Esophagus muscularis mucosa (tissue), 4 donors: ENCODE results near the gene PTGR1. TPM values are rescaled to one million over a fixed set of nuclear protein-coding genes. Genes with fewer than 3 reads are reported as not detected.

Experiments
- DNase-seq: peaks from one replicate; pipeline ENCODE4 v3.0.0-alpha.2; 2017; ENCODE audit errors: extremely low spot score
- H3K27ac ChIP-seq, 4 donors: fragments of 200-600 bp; sonication (generic); replicated peaks in 1 of 4; 1 replicate in 3 of 4; 2 replicates in 1 of 4; pipeline ENCODE4 v1.5.1; 2016 to 2019; ENCODE audit warnings: mild to moderate bottlenecking in 1 of 4
- H3K27me3 ChIP-seq, 4 donors: fragments of 200-600 bp; sonication (generic); one replicate each; pipeline versions ENCODE4 v1.5.1 to v1.6.0; 2016 to 2019
- H3K36me3 ChIP-seq, 4 donors: fragments of 200-600 bp; sonication (generic); one replicate each; pipeline ENCODE4 v1.5.1; 2016 to 2019
- H3K4me1 ChIP-seq, 4 donors: fragments of 200-600 bp; sonication (generic); one replicate each; pipeline ENCODE4 v1.5.1; 2016 to 2019
- H3K4me3 ChIP-seq, 4 donors: fragments of 200-600 bp; sonication (generic); 1 replicate in 2 of 4; 2 replicates in 2 of 4; pipeline ENCODE4 v1.5.1; 2016 to 2019; ENCODE audit warnings: mild to moderate bottlenecking in 4 of 4, moderate library complexity in 1 of 4
- H3K9me3 ChIP-seq, 4 donors: fragments of 200-600 bp; sonication (generic); 1 replicate in 3 of 4; 2 replicates in 1 of 4; pipeline ENCODE4 v1.5.1; 2016 to 2019
- CTCF ChIP-seq, 3 experiments: fragments of 200-600 bp in 2 of 3; fragments of 450-650 bp in 1 of 3; sonication (generic) in 2 of 3; IDR thresholded peaks; one replicate each; pipeline ENCODE4 v1.5.1; 2017 to 2019; ENCODE audit warnings: antibody characterized with exemption in 3 of 3, mild to moderate bottlenecking in 2 of 3, moderate library complexity in 1 of 3
- EP300 ChIP-seq: sonication (generic); formaldehyde crosslinking; IDR thresholded peaks from one replicate; pipeline ENCODE4 v1.6.1; 2017; ENCODE audit warnings: antibody characterized with exemption
- POLR2A ChIP-seq: fragments of 450-650 bp; IDR thresholded peaks from one replicate; pipeline ENCODE4 v1.6.1; 2017; ENCODE audit warnings: antibody characterized with exemption, moderate library complexity, mild to moderate bottlenecking, low read depth
- POLR2AphosphoS5 ChIP-seq, 2 donors: sonication (generic); formaldehyde crosslinking; IDR thresholded peaks; one replicate each; pipeline ENCODE4 v1.6.1; 2017; ENCODE audit warnings: antibody characterized with exemption in 2 of 2
- WGBS: methylation state at CpG from one replicate; pipeline ENCODE4 v1.1.5; 2018; 5-methylcytosine and 5-hydroxymethylcytosine counted together
- intact Hi-C: fragments of 100-400 bp; cut with DNase I; formaldehyde crosslinking; loops from one replicate; pipeline ENCODE4 v1.15.1; 2023
- total RNA-seq, 4 donors: library from RNA; depleted of rRNA; stranded (reverse); fragments of >200 nt; gene quantifications; one replicate each; pipeline versions ENCODE4 v1.1.0 to v1.2.1, GENCODE V29; 2016

Gene PTGR1
- total RNA-seq, 4 donors from 2014 or later: 18.5 to 43.5 (median 35.9) TPM

GRCh38 chr9:111644195-111644772 is 44.8 kb upstream of the PTGR1 start:
- TF ChIP-seq CTCF (IDR thresholded peaks at IDR 0.05) (no peak), POLR2A (no peak), EP300 (no peak), POLR2AphosphoS5 (IDR thresholded peaks at IDR 0.05) (no peak)
- no peak overlapping the region for H3K4me3 ChIP-seq
- no peak overlapping the region for H3K27ac ChIP-seq
- H3K36me3 ChIP-seq: peaks cover 0 to 25% (median 18%) of the 10 kb centered on the region in 4 donors
- H3K4me1 ChIP-seq: peaks cover 0 to 8% (median 0%) of the 10 kb centered on the region in 4 donors
- intact Hi-C loops: no loop called here
- H3K9me3 ChIP-seq: no peaks in the 10 kb centered on the region
- DNase-seq: no peak
- no peaks in the 10 kb centered on the region for H3K27me3 ChIP-seq
- 89% methylated on average over 8 of the region's 8 CpGs for WGBS

- Histone ChIP-seq H3K36me3 (no peaks in the 10 kb centered on the region), H3K27ac (no peak overlapping the region), H3K9me3 (no peaks in the 10 kb centered on the region), H3K4me3 (no peak overlapping the region), H3K27me3 (no peaks in the 10 kb centered on the region), H3K4me1 (peaks cover 2 to 32% (median 21%) of the 10 kb centered on the region in 4 donors)
- WGBS: 84% methylated on average over 6 of the region's 6 CpGs
- intact Hi-C loops: no loop called here
- TF ChIP-seq EP300: no peak
- no peak for TF ChIP-seq POLR2AphosphoS5 (IDR thresholded peaks at IDR 0.05)
- no peak for TF ChIP-seq POLR2A
- no peak for TF ChIP-seq CTCF (IDR thresholded peaks at IDR 0.05)
- DNase-seq: no peak
Measured at GRCh38 chr9:111637421-111637950, 38.0 kb upstream of the PTGR1 start.

GRCh38 chr9:111634860-111635259 is 35.4 kb upstream of the PTGR1 start:
- 92% methylated on average over 1 of the region's 1 CpG for WGBS
- H3K36me3 ChIP-seq: no peaks in the 10 kb centered on the region
- H3K4me1 ChIP-seq: peaks cover 13 to 48% (median 35%) of the 10 kb centered on the region in 4 donors
- no peak for DNase-seq
- H3K4me3 ChIP-seq: no peak overlapping the region
- H3K9me3 ChIP-seq: no peaks in the 10 kb centered on the region
- TF ChIP-seq POLR2A (no peak), POLR2AphosphoS5 (IDR thresholded peaks at IDR 0.05) (no peak), EP300 (no peak), CTCF (IDR thresholded peaks at IDR 0.05) (no peak)
- intact Hi-C loops: no loop called here
- H3K27me3 ChIP-seq: no peaks in the 10 kb centered on the region
- H3K27ac ChIP-seq: no peak overlapping the region

- Histone ChIP-seq H3K4me3 (no peak overlapping the region), H3K4me1 (peaks cover 13 to 48% (median 35%) of the 10 kb centered on the region in 4 donors), H3K9me3 (no peaks in the 10 kb centered on the region), H3K27me3 (no peaks in the 10 kb centered on the region), H3K36me3 (no peaks in the 10 kb centered on the region), H3K27ac (no peak overlapping the region)
- DNase-seq: no peak
- TF ChIP-seq CTCF (IDR thresholded peaks at IDR 0.05) (no peak), EP300 (no peak), POLR2AphosphoS5 (IDR thresholded peaks at IDR 0.05) (no peak), POLR2A (no peak)
- intact Hi-C loops: no loop called here
- WGBS: 73% methylated on average over 1 of the region's 1 CpG
Measured at GRCh38 chr9:111633389-111633736, 33.9 kb upstream of the PTGR1 start.
